Measurements from ENCODE around the gene RCAN2.
A peak's percentile ranks its signal among the peaks of the same experiment; 100 is the strongest.

RCAN2 gene

GRCh38 chr6:46525583-46525982, 34.3 kb upstream of the RCAN2 start:
- no peak for DNase-seq (ENCODE audit: low read depth)
- H3K4me3 ChIP-seq (ENCODE audit: control insufficient read depth, low read depth, low read length) = no peak overlapping the region
- no peak for TF ChIP-seq CTCF (conservative IDR thresholded peaks at IDR 0.05; ENCODE audit: control insufficient read depth, insufficient read depth, low read depth, low read length)

- no peak for TF ChIP-seq CTCF (conservative IDR thresholded peaks at IDR 0.05; ENCODE audit: control insufficient read depth, insufficient read depth, low read depth, low read length)
- no peak overlapping the region for H3K4me3 ChIP-seq (ENCODE audit: control insufficient read depth, low read depth, low read length)
- DNase-seq (ENCODE audit: low read depth) = peak; percentile 33
Measured at GRCh38 chr6:46521464-46521971, 30.3 kb upstream of the RCAN2 start.

GRCh38 chr6:46517202-46517601, 26.0 kb upstream of the RCAN2 start:
- H3K4me3 ChIP-seq (ENCODE audit: control insufficient read depth, low read depth, low read length) = no peak overlapping the region
- TF ChIP-seq CTCF (conservative IDR thresholded peaks at IDR 0.05; ENCODE audit: control insufficient read depth, insufficient read depth, low read depth, low read length) = no peak
- DNase-seq (ENCODE audit: low read depth) = no peak

GRCh38 chr6:46513533-46513932, 22.3 kb upstream of the RCAN2 start:
- no peak overlapping the region for H3K4me3 ChIP-seq (ENCODE audit: control insufficient read depth, low read depth, low read length)
- TF ChIP-seq CTCF (conservative IDR thresholded peaks at IDR 0.05; ENCODE audit: control insufficient read depth, insufficient read depth, low read depth, low read length) = no peak
- DNase-seq (ENCODE audit: low read depth) = no peak

GRCh38 chr6:46511320-46511719, 20.1 kb upstream of the RCAN2 start:
- H3K4me3 ChIP-seq (ENCODE audit: control insufficient read depth, low read depth, low read length) = no peak overlapping the region
- TF ChIP-seq CTCF (conservative IDR thresholded peaks at IDR 0.05; ENCODE audit: control insufficient read depth, insufficient read depth, low read depth, low read length) = no peak
- no peak for DNase-seq (ENCODE audit: low read depth)

- TF ChIP-seq CTCF (conservative IDR thresholded peaks at IDR 0.05; ENCODE audit: control insufficient read depth, insufficient read depth, low read depth, low read length) = no peak
- peak; percentile 80 for DNase-seq (ENCODE audit: low read depth)
- no peak overlapping the region for H3K4me3 ChIP-seq (ENCODE audit: control insufficient read depth, low read depth, low read length)
Measured at GRCh38 chr6:46510651-46511050, 19.4 kb upstream of the RCAN2 start.

- DNase-seq (ENCODE audit: low read depth) = no peak
- no peak for TF ChIP-seq CTCF (conservative IDR thresholded peaks at IDR 0.05; ENCODE audit: control insufficient read depth, insufficient read depth, low read depth, low read length)
- no peak overlapping the region for H3K4me3 ChIP-seq (ENCODE audit: control insufficient read depth, low read depth, low read length)
Measured at GRCh38 chr6:46509981-46510510, 18.8 kb upstream of the RCAN2 start.
